Stimulated activated effector memory CD8-positive, alpha-beta T cell treated with anti-CD3 and anti-CD28 coated beads, Interleukin-12 subunit alpha, Interleukin-12 subunit beta, amount 100 ng/mL, for 72 hours (primary cell): ENCODE measurements around the gene BTBD9.
A peak's percentile ranks its signal among the peaks of the same experiment; 100 is the strongest.

ENCODE experiments used
- ATAC-seq: fragments of 150-1000 bp; cut with Tn5 transposase; 2 replicates; pipeline ENCODE4 v1.10.0; 2021
- DNase-seq, 2 donors: peaks; one replicate each; pipeline ENCODE4 v3.0.0; 2021 to 2022; ENCODE audit warnings: low spot score in 2 of 2
- H3K27ac Mint-ChIP-seq: one replicate; pipeline ENCODE4 v1.8.0; 2022; ENCODE audit warnings: mild to moderate bottlenecking, mixed read lengths
- H3K36me3 Mint-ChIP-seq: one replicate; pipeline ENCODE4 v1.8.0; 2022; ENCODE audit warnings: mild to moderate bottlenecking, mixed read lengths
- H3K4me1 Mint-ChIP-seq: one replicate; pipeline ENCODE4 v1.8.0; 2022; ENCODE audit warnings: mixed read lengths
- H3K4me3 Mint-ChIP-seq: one replicate; pipeline ENCODE4 v1.8.0; 2022; ENCODE audit warnings: mild to moderate bottlenecking, mixed read lengths
- H3K9me3 Mint-ChIP-seq: one replicate; pipeline ENCODE4 v1.8.0; 2022; ENCODE audit warnings: mixed read lengths

BTBD9 gene

GRCh38 chr6:38166411-38167240, 473.1 kb downstream of the BTBD9 start:
- Mint-ChIP-seq H3K27ac (no peak overlapping the region), H3K36me3 (peaks cover 28% of the 10 kb centered on the region), H3K4me3 (no peak overlapping the region), H3K9me3 (no peaks in the 10 kb centered on the region), H3K4me1 (peaks cover 5% of the 10 kb centered on the region)
- DNase-seq: no peak
- no peak for ATAC-seq

DNA sequence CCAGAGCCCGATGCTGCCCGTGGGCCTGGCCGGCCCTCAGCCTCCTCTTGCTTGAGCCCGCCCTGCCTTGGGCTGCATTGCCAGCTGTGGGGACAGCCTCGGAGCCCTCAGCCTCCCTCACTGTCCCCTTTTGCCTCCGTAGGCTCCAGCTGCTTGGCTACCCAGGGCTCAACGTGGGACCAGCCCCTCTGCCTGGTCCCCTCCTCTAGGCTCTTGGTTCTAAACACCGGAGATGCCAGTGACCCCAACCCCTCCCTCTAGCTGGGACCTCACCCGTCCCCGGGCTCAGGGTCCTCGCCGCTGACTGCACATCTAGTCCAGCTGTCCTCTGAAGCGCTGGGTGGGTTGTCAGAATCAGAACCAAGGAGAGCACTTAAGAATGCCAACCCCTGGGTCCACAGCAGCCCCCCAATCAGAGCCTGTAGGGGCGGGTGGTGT, 475.0 kb downstream of the BTBD9 start:
- H3K9me3 Mint-ChIP-seq: no peaks in the 10 kb centered on the region
- H3K27ac Mint-ChIP-seq: no peak overlapping the region
- H3K4me3 Mint-ChIP-seq: no peak overlapping the region
- ATAC-seq (no peak), DNase-seq (no peak)
- H3K36me3 Mint-ChIP-seq: peaks cover 42% of the 10 kb centered on the region
- H3K4me1 Mint-ChIP-seq: peaks cover 11% of the 10 kb centered on the region

- ATAC-seq (no peak), DNase-seq (no peak)
- peaks cover 11% of the 10 kb centered on the region for H3K4me1 Mint-ChIP-seq
- no peaks in the 10 kb centered on the region for H3K9me3 Mint-ChIP-seq
- H3K36me3 Mint-ChIP-seq: peaks cover 36% of the 10 kb centered on the region
- H3K27ac Mint-ChIP-seq: no peak overlapping the region
- no peak overlapping the region for H3K4me3 Mint-ChIP-seq
These were observed 475.6 kb downstream of the BTBD9 start for GRCh38 chr6:38164131-38164481.

- DNase-seq: no peak
- peaks cover 33% of the 10 kb centered on the region for H3K36me3 Mint-ChIP-seq
- no peaks in the 10 kb centered on the region for H3K9me3 Mint-ChIP-seq
- no peak overlapping the region for H3K4me3 Mint-ChIP-seq
- H3K27ac Mint-ChIP-seq: no peak overlapping the region
- no peak for ATAC-seq
- peaks cover 11% of the 10 kb centered on the region for H3K4me1 Mint-ChIP-seq
These were observed 476.3 kb downstream of the BTBD9 start for GRCh38 chr6:38163186-38164130.

DNA sequence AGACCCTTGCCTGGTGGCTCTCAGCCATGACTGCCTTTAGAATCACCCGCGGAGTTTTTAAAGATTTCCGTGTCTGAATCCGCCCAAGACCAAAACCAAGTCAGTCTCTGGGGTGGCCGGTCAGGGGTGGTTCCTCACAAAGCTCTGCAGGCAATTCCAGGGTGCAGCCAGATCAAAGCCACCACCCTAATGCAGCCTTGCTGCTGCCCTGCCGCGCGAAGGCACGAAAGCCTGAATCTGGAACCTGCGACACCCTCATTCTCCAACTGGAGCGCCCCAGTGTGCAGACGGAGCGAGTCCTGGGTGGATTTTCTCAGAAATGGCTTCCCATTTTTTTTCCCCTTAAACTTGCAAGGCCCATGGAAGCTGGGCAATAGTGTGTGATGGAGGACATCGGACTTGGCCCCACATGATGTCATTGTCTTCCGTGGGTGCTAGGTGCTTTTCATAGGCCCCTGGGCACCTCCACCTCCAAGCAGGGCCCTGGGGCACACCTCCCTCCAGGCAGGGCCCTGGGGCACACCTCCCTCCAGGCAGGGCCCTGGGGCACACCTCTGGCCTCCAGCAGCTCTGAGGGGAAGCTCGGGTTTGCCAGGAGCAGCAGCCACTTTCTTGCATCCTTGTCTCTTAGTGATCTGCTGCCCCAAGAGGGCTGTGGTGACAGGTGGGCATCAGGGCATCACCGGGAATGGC, 477.1 kb downstream of the BTBD9 start:
- Mint-ChIP-seq H3K27ac (no peak overlapping the region), H3K4me1 (peaks cover 11% of the 10 kb centered on the region), H3K4me3 (no peak overlapping the region), H3K9me3 (no peaks in the 10 kb centered on the region), H3K36me3 (peaks cover 40% of the 10 kb centered on the region)
- DNase-seq: no peak
- no peak for ATAC-seq

DNA sequence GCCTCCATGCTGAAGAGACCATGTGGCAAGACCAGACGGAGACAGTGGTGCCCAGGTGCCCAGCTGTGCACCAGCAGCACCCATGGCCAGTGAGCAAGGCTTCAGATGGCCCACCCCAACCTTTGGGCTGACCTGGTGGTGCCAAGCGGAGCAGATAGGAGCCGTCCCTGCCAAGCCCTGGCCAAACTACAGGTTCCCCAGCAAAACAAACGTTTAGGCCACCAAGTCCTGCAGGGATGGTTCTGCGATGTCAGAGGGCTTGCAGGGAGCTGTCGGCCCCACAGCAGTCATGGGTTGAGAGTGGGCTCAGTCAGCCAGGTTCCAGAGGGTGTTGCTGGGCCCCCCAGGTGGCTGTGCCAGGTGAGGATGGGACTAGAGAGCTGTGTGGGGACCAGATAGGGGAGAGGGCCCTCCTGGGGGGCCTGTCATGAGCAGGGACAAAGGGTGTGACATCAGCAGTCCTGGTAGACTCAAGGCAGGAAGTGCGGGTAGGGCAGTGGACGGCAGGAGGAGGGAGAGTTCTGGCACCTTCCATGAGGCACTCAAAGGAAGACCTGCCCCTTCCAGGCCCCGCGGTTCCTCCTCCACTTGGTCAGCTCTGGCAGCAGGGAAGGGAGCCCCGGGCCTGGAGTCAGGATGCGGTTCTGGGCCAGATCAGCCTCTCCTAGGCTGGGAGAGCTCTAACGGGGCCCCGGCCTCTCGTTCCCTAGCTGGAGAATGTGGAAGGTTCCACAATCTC, 477.8 kb downstream of the BTBD9 start:
- DNase-seq: no peak
- no peak overlapping the region for H3K4me3 Mint-ChIP-seq
- ATAC-seq: no peak
- H3K9me3 Mint-ChIP-seq: no peaks in the 10 kb centered on the region
- peaks cover 35% of the 10 kb centered on the region for H3K36me3 Mint-ChIP-seq
- H3K27ac Mint-ChIP-seq: peak overlapping the region; percentile 71
- H3K4me1 Mint-ChIP-seq: peaks cover 11% of the 10 kb centered on the region

DNA sequence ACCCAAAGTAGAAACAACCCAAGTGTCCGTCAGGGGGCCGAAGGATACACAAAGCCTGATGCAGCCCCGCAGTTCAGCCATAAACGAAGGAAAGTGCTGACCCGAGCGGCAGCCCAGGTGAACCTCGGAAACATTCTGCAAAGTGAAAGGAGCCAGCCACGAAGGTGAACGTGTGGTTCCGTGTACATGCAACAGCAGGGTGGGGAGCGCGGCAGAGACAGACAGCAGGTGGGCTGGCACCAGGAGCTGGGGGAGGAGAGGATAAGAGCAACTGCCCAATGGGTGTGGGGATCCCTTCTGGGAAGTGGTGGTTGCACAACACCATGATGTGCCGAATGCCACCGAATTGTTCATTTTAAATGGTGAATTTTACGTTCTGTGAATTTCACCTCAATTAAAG, 478.4 kb downstream of the BTBD9 start:
- DNase-seq: no peak
- Mint-ChIP-seq H3K27ac (peak overlapping the region; percentile 71), H3K4me1 (peaks cover 11% of the 10 kb centered on the region), H3K4me3 (no peak overlapping the region), H3K36me3 (peaks cover 32% of the 10 kb centered on the region), H3K9me3 (no peaks in the 10 kb centered on the region)
- ATAC-seq: no peak

DNA sequence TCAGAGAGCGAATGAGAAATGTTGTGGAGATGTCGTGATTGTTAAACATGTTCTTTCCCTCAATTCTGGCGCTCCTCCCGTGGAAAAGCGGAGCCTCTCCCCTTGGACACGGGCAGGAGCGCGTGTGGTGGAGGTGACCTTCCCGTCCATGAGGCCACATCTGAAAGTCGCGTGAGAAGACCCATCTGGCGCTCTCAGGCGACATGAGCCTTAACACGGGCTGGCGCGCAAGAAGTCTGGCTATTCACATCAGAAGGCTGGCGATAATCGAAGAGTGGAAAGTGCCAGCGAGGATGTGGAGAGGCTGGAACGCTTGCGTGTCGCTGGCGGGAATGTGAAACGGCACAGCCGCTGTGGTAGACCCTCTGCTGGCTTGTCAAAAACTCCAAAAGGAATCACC, 478.9 kb downstream of the BTBD9 start:
- Mint-ChIP-seq H3K9me3 (no peaks in the 10 kb centered on the region), H3K27ac (peak overlapping the region; percentile 71), H3K4me1 (peaks cover 15% of the 10 kb centered on the region), H3K36me3 (peaks cover 32% of the 10 kb centered on the region), H3K4me3 (no peak overlapping the region)
- DNase-seq (no peak), ATAC-seq (no peak)

- DNase-seq (no peak), ATAC-seq (no peak)
- Mint-ChIP-seq H3K27ac (peak overlapping the region; percentile 2), H3K9me3 (no peaks in the 10 kb centered on the region), H3K36me3 (peaks cover 32% of the 10 kb centered on the region), H3K4me1 (peaks cover 24% of the 10 kb centered on the region), H3K4me3 (no peak overlapping the region)
These were observed 480.1 kb downstream of the BTBD9 start for GRCh38 chr6:38159596-38159995.

DNA sequence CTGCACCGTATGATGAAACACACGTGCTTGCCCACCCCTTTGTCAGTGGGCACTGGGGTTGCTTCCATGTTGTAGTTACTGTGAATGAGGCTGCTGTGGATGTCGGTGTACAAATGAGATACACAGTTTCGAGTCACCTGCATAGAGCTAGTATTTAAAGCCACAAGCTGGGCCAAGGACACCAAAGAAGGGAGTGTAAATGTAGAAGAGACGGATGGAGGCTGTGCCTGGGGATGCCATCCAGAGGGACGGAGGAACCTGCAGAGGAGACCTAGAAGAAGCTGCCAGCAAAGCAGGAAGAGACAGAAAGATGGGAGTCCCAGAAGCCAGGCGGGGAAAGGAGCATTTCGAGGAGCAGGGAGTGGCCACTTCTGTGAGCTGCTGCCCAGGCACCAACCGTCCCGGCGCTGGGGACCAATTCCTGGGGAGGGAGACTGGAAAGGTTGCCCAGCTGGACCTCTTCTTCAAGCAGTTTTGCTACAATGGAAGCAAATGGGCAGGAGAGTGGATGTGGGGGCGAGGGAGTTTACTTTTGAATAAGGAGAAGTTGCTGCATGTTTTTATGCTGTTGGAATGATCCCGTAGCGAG, 480.9 kb downstream of the BTBD9 start:
- Mint-ChIP-seq H3K9me3 (no peaks in the 10 kb centered on the region), H3K27ac (peak overlapping the region; percentile 2), H3K36me3 (peaks cover 32% of the 10 kb centered on the region), H3K4me3 (no peak overlapping the region), H3K4me1 (peaks cover 24% of the 10 kb centered on the region)
- DNase-seq: no peak
- ATAC-seq: no peak

- peaks cover 32% of the 10 kb centered on the region for H3K36me3 Mint-ChIP-seq
- H3K27ac Mint-ChIP-seq: no peak overlapping the region
- H3K9me3 Mint-ChIP-seq: no peaks in the 10 kb centered on the region
- DNase-seq (no peak), ATAC-seq (no peak)
- no peak overlapping the region for H3K4me3 Mint-ChIP-seq
- H3K4me1 Mint-ChIP-seq: peaks cover 24% of the 10 kb centered on the region
These were observed 481.8 kb downstream of the BTBD9 start for GRCh38 chr6:38157905-38158304.

DNA sequence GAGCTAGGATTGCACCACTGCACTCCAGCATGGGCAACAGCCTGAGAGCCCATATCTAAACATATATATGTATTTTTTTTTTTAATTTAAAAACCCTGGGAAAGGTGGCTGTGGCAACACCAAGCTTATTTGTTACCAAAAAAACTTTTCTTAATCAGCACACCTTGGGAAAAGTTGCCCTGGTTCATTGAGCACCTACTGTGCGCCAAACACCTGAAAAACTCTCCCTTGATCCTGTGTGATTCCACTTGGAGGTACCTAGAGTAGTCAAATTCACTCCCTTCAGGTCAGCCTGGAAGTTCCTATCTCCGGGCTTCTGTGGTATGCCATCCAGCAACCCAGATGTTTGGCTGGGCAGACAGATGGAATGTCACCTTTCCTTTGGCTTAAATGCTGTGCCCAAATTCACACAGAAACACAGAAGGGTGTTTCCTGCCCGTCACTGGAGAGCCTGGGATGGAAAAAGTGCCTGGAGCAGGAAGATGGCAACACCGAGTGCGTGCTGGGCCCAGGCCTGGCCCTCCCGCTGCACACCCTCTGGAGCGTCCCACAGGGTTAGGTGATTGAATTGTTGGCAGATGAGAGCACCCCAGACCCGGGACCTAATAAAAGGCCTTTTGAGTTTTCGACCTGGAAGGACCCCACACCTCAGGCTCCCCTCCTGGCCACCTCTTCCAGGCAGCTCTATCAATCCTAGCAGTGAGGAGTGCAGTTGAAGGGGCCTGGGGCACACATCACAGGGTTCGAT, 482.7 kb downstream of the BTBD9 start:
- DNase-seq (no peak), ATAC-seq (no peak)
- no peaks in the 10 kb centered on the region for H3K9me3 Mint-ChIP-seq
- H3K36me3 Mint-ChIP-seq: peaks cover 39% of the 10 kb centered on the region
- H3K4me1 Mint-ChIP-seq: peaks cover 23% of the 10 kb centered on the region
- no peak overlapping the region for H3K27ac Mint-ChIP-seq
- H3K4me3 Mint-ChIP-seq: no peak overlapping the region

DNA sequence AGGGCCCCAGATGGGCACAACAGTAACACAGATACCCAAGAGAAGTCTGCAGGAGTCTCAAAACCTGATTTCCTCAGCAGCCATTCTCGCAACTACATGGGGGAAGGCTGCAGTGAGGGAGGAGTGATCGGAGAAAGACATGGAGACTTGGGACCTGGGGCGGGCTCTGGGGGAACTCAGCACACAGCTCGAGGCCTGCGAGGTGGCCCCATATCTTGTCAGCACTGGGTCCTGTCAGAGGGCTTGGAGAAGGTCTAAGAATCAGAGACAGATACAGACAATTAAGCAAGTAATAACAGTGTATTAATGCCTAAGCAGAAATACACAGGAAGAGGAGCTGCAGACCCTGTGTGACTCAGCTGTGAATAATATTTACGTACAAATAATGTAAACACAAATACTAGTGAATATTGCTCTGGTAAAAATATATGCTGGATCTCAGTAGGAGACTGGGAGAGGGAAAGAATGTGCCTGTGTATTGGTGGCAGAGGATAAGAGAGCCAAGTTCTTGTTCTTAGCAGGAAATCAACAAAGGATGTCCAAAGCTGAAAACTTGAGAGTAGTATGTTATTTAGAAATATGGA, 484.0 kb downstream of the BTBD9 start:
- H3K4me3 Mint-ChIP-seq: no peak overlapping the region
- H3K9me3 Mint-ChIP-seq: no peaks in the 10 kb centered on the region
- H3K36me3 Mint-ChIP-seq: peaks cover 37% of the 10 kb centered on the region
- H3K4me1 Mint-ChIP-seq: peaks cover 14% of the 10 kb centered on the region
- no peak for ATAC-seq
- H3K27ac Mint-ChIP-seq: peak overlapping the region; percentile 35
- DNase-seq: no peak

DNA sequence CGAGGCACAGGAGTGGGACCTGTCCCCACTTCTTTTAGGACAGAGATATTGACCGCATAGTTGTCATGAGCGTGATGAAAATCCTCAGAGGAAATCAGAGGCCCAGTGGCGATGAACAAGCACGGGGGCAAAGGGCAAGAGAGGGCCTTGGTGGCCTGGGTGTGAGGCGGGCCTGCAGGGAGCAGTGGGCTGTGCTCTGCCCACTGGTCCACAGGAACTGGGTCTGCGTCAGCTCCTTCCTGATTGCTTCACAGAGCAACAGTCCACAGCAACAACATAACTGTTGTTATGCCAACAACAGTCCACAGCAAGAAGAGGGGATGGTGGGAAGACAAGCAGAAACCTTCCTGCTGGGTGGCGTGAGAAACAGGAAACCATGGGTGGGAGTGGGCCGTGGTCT, 484.6 kb downstream of the BTBD9 start:
- Mint-ChIP-seq H3K9me3 (no peaks in the 10 kb centered on the region), H3K27ac (peak overlapping the region; percentile 63), H3K36me3 (peaks cover 32% of the 10 kb centered on the region), H3K4me3 (no peak overlapping the region), H3K4me1 (peaks cover 14% of the 10 kb centered on the region)
- DNase-seq (no peak), ATAC-seq (no peak)
